Hematopoietic multipotent progenitor cell treated with erythropoietin and hydrocortisone succinate and interleukin-3 and kit ligand, for 17 days (in vitro differentiated cells): ENCODE results near the gene SERPINC1.
"Not testable (repeated sequence)": the region's sequence is repeated elsewhere in the genome, so short reads cannot be mapped to it uniquely, and the experiment has no call there.

Experiments used
- DNase-seq: peaks from one replicate; pipeline ENCODE4 v3.0.0-alpha.2; 2015; ENCODE audit warnings: low spot score

The SERPINC1 gene

DNA sequence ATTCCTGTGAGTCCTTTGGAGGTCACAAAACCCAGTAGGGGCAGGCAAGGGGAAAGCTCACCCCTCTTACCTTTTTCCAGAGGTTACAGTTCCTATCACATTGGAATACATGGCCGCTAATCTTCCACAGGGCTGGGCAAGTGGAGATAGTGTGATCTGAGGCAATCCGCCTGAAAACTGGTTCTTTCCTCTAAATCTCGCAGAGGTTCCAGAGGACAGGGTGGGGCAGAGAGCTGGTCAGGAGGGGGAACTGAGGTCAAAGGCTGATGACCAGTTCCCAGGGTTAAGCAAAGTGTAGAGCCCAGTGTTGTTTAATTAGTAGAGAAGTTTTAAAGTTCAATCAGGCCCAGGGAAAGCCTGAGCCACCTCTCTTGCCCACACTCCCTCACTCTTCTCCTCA lies at the start of gene SERPINC1:
Gene SERPINC1, minus strand, starts transcription at position 179 of the 400 bp plus-strand sequence. Its CDS starts 68 bp downstream, at position 111.
- DNase-seq: no peak

DNA sequence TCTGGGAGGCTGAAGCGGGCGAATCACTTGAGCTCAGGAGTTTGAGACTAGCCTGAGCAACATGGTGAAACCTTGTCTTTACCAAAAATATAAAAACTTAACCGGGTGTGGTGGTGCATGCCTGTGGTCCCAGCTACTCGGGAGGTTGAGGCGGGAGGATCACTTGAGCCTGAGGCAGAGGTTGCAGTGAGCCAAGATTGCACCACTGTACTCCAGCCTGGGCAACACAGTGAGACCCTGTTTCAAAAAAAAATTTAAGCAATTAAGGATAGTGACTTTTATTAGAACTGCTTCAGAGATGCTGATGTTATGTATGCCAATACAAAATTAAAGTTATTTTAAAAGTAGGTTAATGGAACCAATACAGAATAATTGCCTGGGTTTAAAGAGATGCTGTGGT lies 48.8 kb upstream of the SERPINC1 start:
- not testable (repeated sequence) for DNase-seq

DNA sequence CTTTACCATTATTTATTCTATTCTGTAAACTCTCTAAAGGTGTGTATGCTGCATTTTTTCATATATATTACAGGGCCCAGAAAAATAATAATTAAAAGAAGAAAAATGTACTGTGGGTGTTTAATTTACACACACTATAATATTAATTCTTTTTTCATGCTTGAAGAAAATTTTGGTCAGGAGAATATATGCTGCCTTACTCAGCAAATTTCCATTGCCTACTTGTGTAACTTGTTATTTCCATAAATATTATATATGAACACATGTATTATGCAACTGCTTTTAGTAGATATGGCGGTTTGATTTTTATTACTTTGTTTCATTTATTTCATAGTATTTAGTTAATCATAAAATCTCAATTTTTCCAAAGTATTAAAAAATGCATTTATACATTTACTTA lies 46.4 kb upstream of the SERPINC1 start:
- no peak for DNase-seq

DNA sequence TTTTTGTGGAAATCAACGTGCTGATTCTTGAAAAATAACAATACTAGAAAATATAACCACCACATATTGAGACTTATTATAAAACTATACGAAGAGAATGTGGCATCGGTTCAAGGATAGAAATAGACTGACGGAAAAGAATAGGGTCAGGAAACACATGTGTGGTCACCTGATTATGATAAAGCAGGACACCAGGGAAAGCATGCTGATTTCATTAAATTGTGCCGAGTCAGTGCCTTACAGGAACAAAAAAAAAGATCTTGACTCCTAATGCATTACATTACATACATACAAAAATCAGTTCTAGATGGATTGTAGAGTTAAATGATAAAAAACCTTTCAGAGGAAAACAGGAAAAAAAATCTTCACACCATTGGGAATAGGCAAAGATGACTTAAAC lies 43.5 kb upstream of the SERPINC1 start:
- DNase-seq: no peak

GRCh38 chr1:173954179-173954578 lies 37.1 kb upstream of the SERPINC1 start:
- no peak for DNase-seq

DNA sequence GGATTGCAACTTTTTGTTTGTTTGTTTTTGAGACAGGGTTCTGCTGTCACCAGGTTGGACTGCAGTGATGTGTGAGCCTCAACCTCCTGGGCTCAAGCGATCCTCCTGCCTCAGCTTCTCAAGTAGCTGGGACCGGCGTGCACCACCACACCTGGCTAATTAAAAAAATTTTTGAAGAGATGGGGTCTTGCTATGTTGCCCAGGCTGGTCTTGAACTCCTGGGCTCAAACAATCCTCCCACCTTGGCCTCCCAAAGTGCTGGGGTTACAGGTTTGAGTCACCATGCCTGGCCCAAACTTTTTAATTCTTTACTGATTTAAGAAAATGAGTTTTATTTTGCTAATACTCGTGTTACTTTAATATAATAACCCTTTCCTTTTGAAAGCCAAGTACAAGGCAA lies 31.5 kb upstream of the SERPINC1 start:
- DNase-seq: no peak

GRCh38 chr1:173946380-173946921 lies 29.3 kb upstream of the SERPINC1 start:
- DNase-seq: no peak

- no peak for DNase-seq
Measured at GRCh38 chr1:173937062-173937461, 19.9 kb upstream of the SERPINC1 start.

DNA sequence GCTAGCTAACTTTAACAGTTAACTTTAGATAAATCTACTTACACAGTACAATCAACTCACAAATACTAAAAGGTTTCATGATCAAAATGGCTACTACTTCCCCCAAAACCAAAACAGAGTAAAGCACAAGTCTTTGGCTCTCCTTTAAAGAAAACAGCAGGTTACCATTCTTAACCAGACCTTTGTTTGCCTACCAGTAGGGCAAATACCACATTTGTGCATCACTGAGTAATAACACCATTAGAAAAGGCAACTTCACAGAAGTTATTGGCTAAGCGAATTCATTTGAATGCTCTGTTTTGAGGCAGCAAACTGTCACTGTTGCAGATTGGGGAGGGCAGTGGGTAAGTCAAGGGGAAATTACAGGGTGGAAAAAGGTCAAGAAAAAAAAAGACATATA lies 17.3 kb upstream of the SERPINC1 start:
- DNase-seq: no peak

DNA sequence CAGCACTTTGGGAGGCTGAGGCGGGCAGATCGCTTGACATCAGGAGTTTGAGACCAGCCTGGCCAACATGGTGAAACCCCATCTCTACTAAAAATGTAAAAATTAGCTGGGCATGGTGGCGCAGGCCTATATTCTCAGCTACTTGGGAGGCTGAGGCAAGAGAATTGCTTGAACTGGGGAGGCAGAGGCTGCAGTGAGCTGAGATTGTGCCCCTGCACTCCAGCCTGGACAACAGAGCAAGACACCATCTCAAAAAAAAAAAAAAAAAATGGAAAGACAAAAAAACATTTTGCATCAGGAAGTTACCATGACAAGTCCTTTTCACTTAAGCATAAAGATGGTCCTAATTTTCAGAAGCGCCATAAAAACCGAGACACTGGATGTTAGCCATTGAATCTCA lies 13.4 kb upstream of the SERPINC1 start:
- not testable (repeated sequence) for DNase-seq

GRCh38 chr1:173925306-173926242 lies 8.4 kb upstream of the SERPINC1 start:
- DNase-seq: no peak

DNA sequence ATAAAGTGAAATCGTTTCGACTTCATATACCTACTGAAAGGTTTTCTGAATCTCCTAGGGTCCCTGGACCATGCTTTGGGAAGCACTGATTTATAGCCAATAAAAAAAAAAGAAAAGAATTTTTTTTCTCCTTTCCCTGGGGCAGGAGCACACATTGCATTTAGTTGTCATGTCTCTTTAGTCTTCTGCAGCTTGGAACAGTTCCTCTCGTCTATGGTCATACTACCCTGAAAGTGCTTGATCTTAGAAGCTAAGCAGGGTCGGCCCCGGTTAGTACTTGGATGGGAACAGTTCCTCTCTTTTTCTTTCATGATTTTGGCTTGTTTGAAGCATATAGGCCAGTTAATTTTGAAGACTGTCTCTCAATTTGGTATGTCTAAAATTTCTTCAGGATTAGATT lies 3.7 kb upstream of the SERPINC1 start:
- DNase-seq: no peak

- no peak for DNase-seq
Measured at GRCh38 chr1:173917635-173918493, 737 bp upstream of the SERPINC1 start.

- no peak for DNase-seq
Measured at GRCh38 chr1:173916667-173917066, 460 bp downstream of the SERPINC1 start.

DNA sequence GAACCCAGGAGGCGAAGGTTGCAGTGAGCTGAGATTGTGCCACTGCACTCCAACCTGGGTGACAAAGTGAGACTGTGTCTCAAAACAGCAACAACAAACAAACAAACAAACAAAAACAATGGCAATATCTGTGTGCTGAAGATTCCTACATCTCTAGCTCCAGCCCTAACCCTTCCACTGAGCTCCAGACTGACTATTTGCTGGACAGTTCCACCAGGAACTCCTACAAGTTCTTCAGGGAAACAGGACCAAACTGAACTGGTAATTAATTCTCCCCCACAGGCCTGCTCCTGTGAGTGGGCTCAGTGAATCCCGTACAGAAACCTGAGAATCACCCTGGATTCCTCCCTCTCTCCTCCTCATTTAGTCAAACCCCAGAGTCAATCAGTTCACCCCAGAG lies 1.5 kb downstream of the SERPINC1 start:
- no peak for DNase-seq

DNA sequence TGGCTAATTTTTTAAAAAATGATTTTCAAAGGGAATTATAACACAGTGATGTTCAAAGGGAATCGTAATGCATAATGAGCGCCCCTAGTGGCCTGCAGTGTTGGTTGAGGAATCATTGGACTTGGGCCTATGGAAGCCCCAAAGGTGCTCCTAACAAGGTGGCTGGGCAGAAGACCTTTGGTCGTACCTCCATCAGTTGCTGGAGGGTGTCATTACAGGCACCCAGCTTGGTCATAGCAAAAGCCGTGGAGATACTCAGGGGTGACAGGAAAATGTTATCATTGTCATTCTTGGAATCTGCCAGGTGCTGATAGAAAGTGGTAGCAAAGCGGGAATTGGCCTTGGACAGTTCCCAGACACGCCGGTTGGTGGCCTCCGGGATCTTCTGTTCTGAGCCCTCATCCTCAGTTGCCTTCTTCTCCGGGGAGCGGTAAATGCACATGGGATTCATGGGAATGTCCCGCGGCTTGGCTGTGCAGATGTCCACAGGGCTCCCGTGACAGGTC lies 2.7 kb downstream of the SERPINC1 start:
- peak; percentile 51 for DNase-seq

- DNase-seq: no peak
Measured at GRCh38 chr1:173913111-173913510, 4.0 kb downstream of the SERPINC1 start.

DNA sequence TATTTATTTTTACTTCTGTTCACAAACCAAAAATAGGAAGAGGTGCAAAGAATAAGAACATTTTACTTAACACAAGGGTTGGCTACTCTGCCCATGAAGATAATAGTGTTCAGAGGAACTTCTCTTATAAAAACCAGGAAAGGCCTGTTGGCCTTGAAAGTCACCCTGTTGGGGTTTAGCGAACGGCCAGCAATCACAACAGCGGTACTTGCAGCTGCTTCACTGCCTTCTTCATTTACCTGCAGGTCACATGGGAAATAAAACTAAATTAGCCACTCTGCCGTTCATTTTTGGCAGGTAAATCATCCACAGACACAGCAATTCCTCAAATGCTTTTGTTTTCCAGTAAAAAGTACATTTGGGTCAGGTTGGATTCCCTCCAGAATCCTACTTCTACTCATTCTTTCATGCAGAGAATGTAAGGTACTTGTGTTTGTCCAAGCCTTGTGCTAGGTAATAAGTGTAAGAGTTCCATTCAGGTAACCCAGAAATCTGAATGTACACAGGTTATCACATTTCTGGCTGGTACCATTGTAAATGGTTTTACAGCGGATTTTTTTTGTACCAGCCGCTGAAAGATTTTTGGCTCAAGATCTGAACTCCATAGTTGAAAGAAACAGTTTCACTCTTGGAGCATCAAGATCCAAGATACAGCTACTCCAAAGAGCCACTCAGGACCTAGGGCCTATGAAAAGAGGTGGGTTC lies 13.1 kb downstream of the SERPINC1 start:
- DNase-seq: no peak

- no peak for DNase-seq
Measured at GRCh38 chr1:173900992-173901391, 16.1 kb downstream of the SERPINC1 start.

GRCh38 chr1:173900427-173900826 lies 16.7 kb downstream of the SERPINC1 start:
- no peak for DNase-seq

- no peak for DNase-seq
Measured at GRCh38 chr1:173894189-173894588, 22.9 kb downstream of the SERPINC1 start.

DNA sequence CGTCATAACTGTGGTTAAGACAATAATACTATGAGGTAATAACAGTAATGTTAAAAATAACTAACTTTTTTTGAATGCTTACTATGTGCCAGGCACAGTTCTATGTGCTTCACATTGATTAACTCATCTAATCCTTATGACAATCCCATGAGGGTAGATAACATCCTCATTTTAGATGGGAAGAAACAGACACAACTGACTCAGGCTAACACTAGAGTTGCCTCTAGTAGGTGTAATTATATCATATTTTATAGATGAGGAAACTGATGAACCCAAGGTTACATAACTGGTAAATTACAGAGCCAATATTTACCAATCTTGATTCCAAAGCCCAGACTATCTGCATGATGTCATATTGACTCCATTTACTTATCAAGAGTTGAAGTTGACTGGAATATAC lies 23.5 kb downstream of the SERPINC1 start:
- DNase-seq: no peak
